Prostate gland (tissue), 2 donors: Measurements from ENCODE around the gene CHST8. TPM values are rescaled to one million over a fixed set of nuclear protein-coding genes. Genes with fewer than 3 reads are reported as not detected.

Experiments
- DNase-seq: peaks from one replicate; pipeline ENCODE4 v3.0.0-alpha.2; 2019; ENCODE audit warnings: low spot score
- H3K27ac ChIP-seq, 2 donors: fragments of 200-600 bp; sonication (generic); 2 replicates each; pipeline ENCODE4 v1.5.1; 2017 to 2019
- H3K27me3 ChIP-seq: fragments of 200-600 bp; sonication (generic); replicated peaks from 2 replicates; pipeline ENCODE4 v1.5.1; 2019; ENCODE audit not compliant: insufficient read depth
- H3K36me3 ChIP-seq, 2 donors: fragments of 200-600 bp; sonication (generic); 1 replicate in 1 of 2; 2 replicates in 1 of 2; pipeline versions ENCODE4 v1.5.1 to v1.8.1; 2017 to 2019
- H3K4me1 ChIP-seq: fragments of 200-600 bp; sonication (generic); replicated peaks from 2 replicates; pipeline ENCODE4 v1.5.1; 2019
- H3K4me3 ChIP-seq, 2 donors: fragments of 200-600 bp; sonication (generic); 2 replicates each; pipeline ENCODE4 v1.5.1; 2017 to 2019
- H3K9me3 ChIP-seq: fragments of 200-600 bp; sonication (generic); 2 replicates; pipeline ENCODE4 v1.5.1; 2017
- CTCF ChIP-seq, 4 experiments: fragments of 200-600 bp in 2 of 4; fragments of 450-650 bp in 2 of 4; sonication (generic) in 2 of 4; IDR thresholded peaks; 1 replicate in 3 of 4; 2 replicates in 1 of 4; pipeline ENCODE4 v1.5.1; 2016 to 2019; ENCODE audit warnings: antibody characterized with exemption in 4 of 4, mild to moderate bottlenecking in 2 of 4, moderate library complexity in 2 of 4
- POLR2A ChIP-seq: fragments of 450-650 bp; IDR thresholded peaks from one replicate; pipeline ENCODE4 v1.6.1; 2016; ENCODE audit warnings: antibody characterized with exemption, mild to moderate bottlenecking
- POLR2AphosphoS5 ChIP-seq: sonication (generic); formaldehyde crosslinking; IDR thresholded peaks from one replicate; pipeline ENCODE4 v1.6.1; 2017; ENCODE audit warnings: antibody characterized with exemption
- WGBS: methylation state at CpG from one replicate; pipeline ENCODE4 v1.1.5; 2018; 5-methylcytosine and 5-hydroxymethylcytosine counted together
- intact Hi-C: fragments of 100-400 bp; cut with DNase I; formaldehyde crosslinking; loops from one replicate; pipeline ENCODE4 v1.14.2; 2022
- total RNA-seq, 2 donors: library from RNA; depleted of rRNA; stranded (reverse); fragments of >200 nt; gene quantifications; one replicate each; pipeline ENCODE4 v1.1.0, GENCODE V29; 2016

Gene CHST8
- total RNA-seq, 2 donors from 2014 or later = 1.3 to 2.7 TPM

- intact Hi-C loops = no loop called here
- Histone ChIP-seq H3K4me1 (no peaks in the 10 kb centered on the region), H3K4me3 (no peak overlapping the region), H3K27me3 (no peaks in the 10 kb centered on the region), H3K9me3 (no peaks in the 10 kb centered on the region), H3K27ac (no peak overlapping the region), H3K36me3 (no peaks in the 10 kb centered on the region)
- DNase-seq = no peak
- 88% methylated on average over 8 of the region's 9 CpGs for WGBS
- no peak for TF ChIP-seq CTCF (IDR thresholded peaks at IDR 0.05)
- TF ChIP-seq POLR2A = no peak
- no peak for TF ChIP-seq POLR2AphosphoS5
These were observed 99.2 kb downstream of the CHST8 start for GRCh38 chr19:33720691-33721682.

GRCh38 chr19:33721735-33722297, 100.1 kb downstream of the CHST8 start:
- Histone ChIP-seq H3K4me3 (no peak overlapping the region), H3K4me1 (no peaks in the 10 kb centered on the region), H3K27ac (no peak overlapping the region), H3K9me3 (no peaks in the 10 kb centered on the region), H3K36me3 (no peaks in the 10 kb centered on the region), H3K27me3 (no peaks in the 10 kb centered on the region)
- WGBS = 91% methylated on average over 2 of the region's 2 CpGs
- no peak for DNase-seq
- intact Hi-C loops = no loop called here
- TF ChIP-seq CTCF (IDR thresholded peaks at IDR 0.05) (no peak), POLR2AphosphoS5 (no peak), POLR2A (no peak)

GRCh38 chr19:33722456-33723239, 100.9 kb downstream of the CHST8 start:
- intact Hi-C loops = no loop called here
- no peak overlapping the region for H3K27ac ChIP-seq
- no peaks in the 10 kb centered on the region for H3K36me3 ChIP-seq
- no peaks in the 10 kb centered on the region for H3K9me3 ChIP-seq
- 40% methylated on average over 11 of the region's 11 CpGs for WGBS
- no peaks in the 10 kb centered on the region for H3K4me1 ChIP-seq
- H3K27me3 ChIP-seq = no peaks in the 10 kb centered on the region
- no peak overlapping the region for H3K4me3 ChIP-seq
- DNase-seq = no peak
- TF ChIP-seq POLR2AphosphoS5 = no peak
- TF ChIP-seq CTCF (IDR thresholded peaks at IDR 0.05) = no peak
- TF ChIP-seq POLR2A = no peak

GRCh38 chr19:33723512-33723911, 101.8 kb downstream of the CHST8 start:
- 73% methylated on average over 3 of the region's 3 CpGs for WGBS
- Histone ChIP-seq H3K27me3 (no peaks in the 10 kb centered on the region), H3K27ac (no peak overlapping the region), H3K4me1 (no peaks in the 10 kb centered on the region), H3K4me3 (no peak overlapping the region), H3K36me3 (no peaks in the 10 kb centered on the region), H3K9me3 (no peaks in the 10 kb centered on the region)
- no peak for TF ChIP-seq POLR2A
- TF ChIP-seq POLR2AphosphoS5 = no peak
- TF ChIP-seq CTCF (IDR thresholded peaks at IDR 0.05) = no peak
- intact Hi-C loops = no loop called here
- no peak for DNase-seq
